A549 (cell line): ENCODE measurements around the gene SLAMF1. TPM values are rescaled to one million over a fixed set of nuclear protein-coding genes. Genes with fewer than 3 reads are reported as not detected.

ENCODE experiments used
- ATAC-seq, 2 experiments: fragments of 200-7000 bp in 1 of 2; fragments of >200 bp in 1 of 2; cut with Nextera tagmentation in 1 of 2; cut with Tn5 transposase in 1 of 2; 3 replicates each; pipeline versions ENCODE4 v1.8.0 to v1.9.1; 2018 to 2020; ENCODE audit warnings: mild to moderate bottlenecking in 1 of 2, moderate library complexity in 1 of 2
- CTCF ChIA-PET: fragments of 300-600 bp; sonication (Branson Sonifier 250); formaldehyde crosslinking; extraction: SDS; loops from one replicate; lab custom pipeline; 2021; ENCODE audit warnings: antibody characterized with exemption, inconsistent platforms; lab: Yijun Ruan, JAX
- POLR2A ChIA-PET: fragments of 350-600 bp; formaldehyde crosslinking; extraction: SDS; loops from one replicate; lab custom pipeline; 2021; ENCODE audit warnings: antibody characterized with exemption, inconsistent platforms; lab: Yijun Ruan, JAX
- DNase-seq, 2 experiments: peaks; one replicate each; pipeline versions ENCODE4 v3.0.0 to v3.0.0-alpha.2; 2011 to 2016; ENCODE audit warnings: low read depth in 1 of 2, low spot score in 1 of 2
- FAIRE-seq: peaks from 2 replicates; lab custom pipeline; 2011; peaks lifted over from hg19 to GRCh38; lab: Jason Lieb, UNC
- H3K27ac ChIP-seq, 2 experiments: fragments of >200 bp; sonication (Bioruptor Twin); formaldehyde crosslinking; 3 replicates each; pipeline ENCODE4 v1.5.1; 2016 to 2017
- H3K4me1 ChIP-seq: fragments of >200 bp; sonication (Bioruptor Twin); formaldehyde crosslinking; 3 replicates; pipeline ENCODE4 v1.6.1; 2016
- H3K4me2 ChIP-seq: fragments of >200 bp; sonication (Bioruptor Twin); formaldehyde crosslinking; 3 replicates; pipeline ENCODE4 v1.6.1; 2016
- H3K4me3 ChIP-seq: fragments of >200 bp; sonication (Bioruptor Twin); formaldehyde crosslinking; 3 replicates; pipeline ENCODE4 v1.5.1; 2016
- H3K9me3 ChIP-seq: fragments of >200 bp; sonication (Bioruptor Twin); formaldehyde crosslinking; 3 replicates; pipeline ENCODE4 v1.6.1; 2016
- CBX2 ChIP-seq: fragments of 200-600 bp; sonication (generic); IDR thresholded peaks from 2 replicates; pipeline ENCODE4 v1.6.1; 2016; ENCODE audit warnings: low read depth, mild to moderate bottlenecking, borderline replicate concordance
- CHD2 ChIP-seq: fragments of 150-350 bp; IDR thresholded peaks from 2 replicates; pipeline ENCODE4 v1.6.1; 2014; ENCODE audit warnings: low read length; ENCODE audit not compliant: partially characterized antibody
- CTCF ChIP-seq: fragments of >200 bp; sonication (Bioruptor Twin); formaldehyde crosslinking; IDR thresholded peaks from 3 replicates; pipeline ENCODE4 v1.5.1; 2016
- EHMT2 ChIP-seq: fragments of 200-600 bp; sonication (generic); IDR thresholded peaks from 2 replicates; pipeline ENCODE4 v1.6.1; 2016; ENCODE audit warnings: antibody characterized with exemption, low read depth, mild to moderate bottlenecking, moderate library complexity
- ELK1 ChIP-seq: fragments of 150-350 bp; IDR thresholded peaks from 2 replicates; pipeline ENCODE4 v1.6.1; 2014; ENCODE audit warnings: low read depth, mild to moderate bottlenecking, low read length
- ESRRA ChIP-seq: fragments of 150-350 bp; IDR thresholded peaks from 2 replicates; pipeline ENCODE4 v1.6.1; 2014; ENCODE audit warnings: mild to moderate bottlenecking, low read length, borderline replicate concordance
- HOXA7 ChIP-seq: fragments of 250-450 bp; sonication (Bioruptor Pico); IDR thresholded peaks from 2 replicates; pipeline ENCODE4 v1.5.0; 2020; ENCODE audit warnings: mild to moderate bottlenecking, moderate library complexity
- HOXB13 ChIP-seq: fragments of 250-450 bp; sonication (Bioruptor Pico); IDR thresholded peaks from 2 replicates; pipeline ENCODE4 v1.5.0; 2020; ENCODE audit warnings: low read depth, mild to moderate bottlenecking, moderate library complexity
- KDM1A ChIP-seq: fragments of 200-600 bp; sonication (generic); IDR thresholded peaks from 2 replicates; pipeline ENCODE4 v1.6.1; 2016; ENCODE audit warnings: low read depth, mild to moderate bottlenecking
- KDM5A ChIP-seq: fragments of 200-600 bp; sonication (generic); IDR thresholded peaks from 2 replicates; pipeline ENCODE4 v1.6.1; 2016; ENCODE audit warnings: antibody characterized with exemption, mild to moderate bottlenecking
- MYC ChIP-seq: IDR thresholded peaks from 2 replicates; pipeline ENCODE4 v1.6.1; 2012; ENCODE audit warnings: mild to moderate bottlenecking, inconsistent platforms, low read length, improper control_type of control experiment, borderline replicate concordance
- NPAS2 ChIP-seq: fragments of 250-450 bp; sonication (Bioruptor Pico); IDR thresholded peaks from 2 replicates; pipeline ENCODE4 v1.8.0; 2022; ENCODE audit warnings: mild to moderate bottlenecking, moderate library complexity, borderline replicate concordance
- POLR2A ChIP-seq: IDR thresholded peaks from 2 replicates; pipeline ENCODE4 v1.6.1; 2012; ENCODE audit warnings: mild to moderate bottlenecking, low read length
- SREBF2 ChIP-seq: fragments of 450-650 bp; IDR thresholded peaks from 2 replicates; pipeline ENCODE4 v1.6.1; 2014; ENCODE audit warnings: mild to moderate bottlenecking, moderate library complexity
- TP53 ChIP-seq: fragments of 250-450 bp; sonication (Bioruptor Pico); IDR thresholded peaks from 2 replicates; pipeline ENCODE4 v1.5.0; 2021; ENCODE audit warnings: mild to moderate bottlenecking, moderate library complexity
- USF2 ChIP-seq: fragments of 450-650 bp; IDR thresholded peaks from 2 replicates; pipeline ENCODE4 v1.6.1; 2014; ENCODE audit warnings: antibody characterized with exemption
- ZC3H11A ChIP-seq: fragments of 450-650 bp; IDR thresholded peaks from 2 replicates; pipeline ENCODE4 v1.6.1; 2014; ENCODE audit warnings: antibody characterized with exemption, mild to moderate bottlenecking
- ZSCAN20 ChIP-seq: fragments of 250-450 bp; sonication (Bioruptor Pico); IDR thresholded peaks from 2 replicates; pipeline ENCODE4 v1.8.0; 2022; ENCODE audit warnings: mild to moderate bottlenecking, moderate library complexity
- WGBS: methylation state at CpG from one replicate; pipeline ENCODE4 v1.1.6; 2017; ENCODE audit errors: missing lambda C conversion rate; 5-methylcytosine and 5-hydroxymethylcytosine counted together
- polyA plus RNA-seq, 4 experiments: library from polyadenylated mRNA; depleted of rRNA in 3 of 4; stranded (reverse); fragments of >200 nt; fragmentation: RNase III in 1 of 4; extraction: RNeasy Plus Mini Kit Qiagen cat#74134 plus additional on column Dnase treatment in 1 of 4; gene quantifications; 2 replicates in 3 of 4; 3 replicates in 1 of 4; pipeline ENCODE4 v1.2.3, GENCODE V29; 2011 to 2017
- TF ChIP-seq, protein P1 (sequence below): IDR thresholded peaks from 2 replicates; pipeline ENCODE4 v1.6.1; 2012
- TF ChIP-seq, protein P2 (sequence below): fragments of 200-600 bp; sonication (generic); IDR thresholded peaks from 2 replicates; pipeline ENCODE4 v1.6.1; 2016; ENCODE audit warnings: antibody characterized with exemption, mild to moderate bottlenecking, moderate library complexity

Gene SLAMF1
- polyA plus RNA-seq, 2 of the 4 experiments (the other 2 are of a cell fraction): not detected

- no peak overlapping the region for H3K4me3 ChIP-seq
- peaks cover 22% of the 10 kb centered on the region; the same call in 2 of the 3 replicates for H3K9me3 ChIP-seq
- DNase-seq (no peak), ATAC-seq (no peak), FAIRE-seq (no peak)
- H3K4me2 ChIP-seq: no peak overlapping the region
- TF ChIP-seq SREBF2: no peak
- no peak for TF ChIP-seq ZSCAN20 (CRISPR knock-in tag)
- TF ChIP-seq KDM1A: no peak
- TF ChIP-seq TP53: no peak
- TF ChIP-seq HOXA7 (CRISPR knock-in tag): no peak
- TF ChIP-seq KDM5A: no peak
- TF ChIP-seq, protein P1, sequence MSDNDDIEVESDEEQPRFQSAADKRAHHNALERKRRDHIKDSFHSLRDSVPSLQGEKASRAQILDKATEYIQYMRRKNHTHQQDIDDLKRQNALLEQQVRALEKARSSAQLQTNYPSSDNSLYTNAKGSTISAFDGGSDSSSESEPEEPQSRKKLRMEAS: no peak
- TF ChIP-seq HOXB13 (CRISPR knock-in tag): no peak
- no peak for TF ChIP-seq ESRRA
- no peak for TF ChIP-seq EHMT2
- no peak for TF ChIP-seq USF2
- no peak for TF ChIP-seq ELK1
- TF ChIP-seq CBX2: no peak
- no peak overlapping the region for H3K27ac ChIP-seq
- ChIA-PET POLR2A (no interaction called here), CTCF (interaction anchor here (0.8 to 2.7 kb wide), 6 partner anchors 9 to 283 kb away, joined by 3 to 10 read pairs (median 4); partner anchors contain the start of gene ITLN2)
- H3K4me1 ChIP-seq: no peaks in the 10 kb centered on the region
- 10% methylated on average over 3 of the region's 3 CpGs for WGBS
Observed at GRCh38 chr1:160671603-160672517, 25.0 kb upstream of the SLAMF1 start.

DNA sequence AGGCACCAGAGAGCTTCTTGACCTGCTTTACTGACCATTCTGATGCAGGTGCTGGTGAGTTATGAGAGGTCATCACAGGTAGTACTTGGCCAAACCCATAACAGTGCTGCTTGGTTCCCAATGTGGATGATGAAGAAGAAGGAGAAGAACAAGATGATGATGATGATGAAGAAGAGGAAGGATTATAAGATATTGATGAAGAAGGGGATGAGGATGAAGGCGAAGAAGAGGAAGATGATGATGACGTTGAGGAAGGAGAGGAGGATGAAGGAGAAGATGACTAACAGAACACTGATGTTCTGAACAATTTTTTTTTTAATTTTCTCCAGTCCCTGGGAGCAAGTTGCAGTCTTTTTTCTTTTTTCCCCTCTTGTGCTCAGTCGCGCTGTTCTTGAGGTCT, 23.9 kb upstream of the SLAMF1 start:
- WGBS: 44% methylated on average over 4 of the region's 4 CpGs
- no peak for TF ChIP-seq POLR2A
- no peak for TF ChIP-seq SREBF2
- TF ChIP-seq, protein P2, sequence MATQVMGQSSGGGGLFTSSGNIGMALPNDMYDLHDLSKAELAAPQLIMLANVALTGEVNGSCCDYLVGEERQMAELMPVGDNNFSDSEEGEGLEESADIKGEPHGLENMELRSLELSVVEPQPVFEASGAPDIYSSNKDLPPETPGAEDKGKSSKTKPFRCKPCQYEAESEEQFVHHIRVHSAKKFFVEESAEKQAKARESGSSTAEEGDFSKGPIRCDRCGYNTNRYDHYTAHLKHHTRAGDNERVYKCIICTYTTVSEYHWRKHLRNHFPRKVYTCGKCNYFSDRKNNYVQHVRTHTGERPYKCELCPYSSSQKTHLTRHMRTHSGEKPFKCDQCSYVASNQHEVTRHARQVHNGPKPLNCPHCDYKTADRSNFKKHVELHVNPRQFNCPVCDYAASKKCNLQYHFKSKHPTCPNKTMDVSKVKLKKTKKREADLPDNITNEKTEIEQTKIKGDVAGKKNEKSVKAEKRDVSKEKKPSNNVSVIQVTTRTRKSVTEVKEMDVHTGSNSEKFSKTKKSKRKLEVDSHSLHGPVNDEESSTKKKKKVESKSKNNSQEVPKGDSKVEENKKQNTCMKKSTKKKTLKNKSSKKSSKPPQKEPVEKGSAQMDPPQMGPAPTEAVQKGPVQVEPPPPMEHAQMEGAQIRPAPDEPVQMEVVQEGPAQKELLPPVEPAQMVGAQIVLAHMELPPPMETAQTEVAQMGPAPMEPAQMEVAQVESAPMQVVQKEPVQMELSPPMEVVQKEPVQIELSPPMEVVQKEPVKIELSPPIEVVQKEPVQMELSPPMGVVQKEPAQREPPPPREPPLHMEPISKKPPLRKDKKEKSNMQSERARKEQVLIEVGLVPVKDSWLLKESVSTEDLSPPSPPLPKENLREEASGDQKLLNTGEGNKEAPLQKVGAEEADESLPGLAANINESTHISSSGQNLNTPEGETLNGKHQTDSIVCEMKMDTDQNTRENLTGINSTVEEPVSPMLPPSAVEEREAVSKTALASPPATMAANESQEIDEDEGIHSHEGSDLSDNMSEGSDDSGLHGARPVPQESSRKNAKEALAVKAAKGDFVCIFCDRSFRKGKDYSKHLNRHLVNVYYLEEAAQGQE: no peak
- no peak for TF ChIP-seq NPAS2 (CRISPR knock-in tag)
- no peak for TF ChIP-seq HOXB13 (CRISPR knock-in tag)
- no peak for TF ChIP-seq ZC3H11A
- no peak for TF ChIP-seq CTCF
- TF ChIP-seq MYC: no peak
- TF ChIP-seq CHD2: no peak
- no peak for TF ChIP-seq ELK1
- TF ChIP-seq, all 56 proteins: peak for 0
- ChIA-PET CTCF (interaction anchor here (1.1 kb wide), 1 partner anchor 11 kb away, joined by 3 read pairs; no protein-coding TSS in a partner anchor), POLR2A (no interaction called here)
- Histone ChIP-seq H3K9me3 (peaks cover 22% of the 10 kb centered on the region; the same call in 2 of the 3 replicates), H3K27ac (no peak overlapping the region), H3K4me2 (no peak overlapping the region), H3K4me3 (no peak overlapping the region), H3K4me1 (no peaks in the 10 kb centered on the region)
- FAIRE-seq: no peak
- no peak for ATAC-seq
- DNase-seq: no peak
